Measurements from ENCODE around the gene NINL. TPM values are rescaled to one million over a fixed set of nuclear protein-coding genes. Genes with fewer than 3 reads are reported as not detected.

NINL gene
- total and polyA plus RNA-seq, 2 of the 4 experiments (the other 2 are of a cell fraction), result 3.0 to 10.4 TPM

GRCh38 chr20:25552977-25553376, 32.4 kb downstream of the NINL start:
- no TSS peak for BruUV-seq (replicated peaks)
- dilution Hi-C loops (cut with HindIII; ENCODE audit: low sequenced_read_pairs, unreplicated experiment) (no loop called here), in situ Hi-C loops (cut with MboI; ENCODE audit: low sequenced_read_pairs) (no loop called here), intact Hi-C loops (cut with micrococcal nuclease) (no loop called here)
- Histone ChIP-seq H3K18ac (ENCODE audit: low read depth, low read length) (no peak overlapping the region), H3K4ac (ENCODE audit: low read depth, low read length) (no peak overlapping the region), H3K14ac (replicated peaks; ENCODE audit: low read depth, low read length) (no peak overlapping the region), H3K9me3 (ENCODE audit: control insufficient read depth, insufficient read depth, low read length) (no peaks in the 10 kb centered on the region), H2BK15ac (ENCODE audit: low read depth, low read length) (no peak overlapping the region), H2AK5ac (ENCODE audit: low read depth, low read length) (no peak overlapping the region), H2AK9ac (replicated peaks; ENCODE audit: low read depth, low read length, poor library complexity) (no peak overlapping the region), H3K4me3 (ENCODE audit: insufficient read depth, low read depth, low read length) (no peak overlapping the region), H4K20me1 (ENCODE audit: insufficient read depth, low read length) (peaks cover 37% of the 10 kb centered on the region), H3K4me1 (ENCODE audit: control insufficient read depth, insufficient read depth, low read length) (peaks cover 24% of the 10 kb centered on the region), H3K79me1 (ENCODE audit: low read depth in 1 of 2, low read length in 2 of 2) (peaks cover 10 to 65% of the 10 kb centered on the region in 2 experiments; a peak in 3 of 4 replicates), H3K23ac (ENCODE audit: low read depth, low read length) (no peak overlapping the region), H3K9ac (ENCODE audit: low read depth, low read length) (no peak overlapping the region), H4K5ac (ENCODE audit: low read depth, low read length) (no peak overlapping the region), H2AFZ (replicated peaks; ENCODE audit: low read length, poor library complexity) (no peak overlapping the region), H3K4me2 (ENCODE audit: low read depth, low read length) (no peak overlapping the region), H3K27ac (ENCODE audit: insufficient read depth, low read length) (no peak overlapping the region), H2BK5ac (ENCODE audit: low read depth, low read length, poor library complexity, severe bottlenecking) (no peak overlapping the region), H4K8ac (ENCODE audit: low read depth in 2 of 2, low read length in 2 of 2) (no peak overlapping the region), H3K56ac (ENCODE audit: extremely low read depth, insufficient read depth, low read length) (no peak overlapping the region), H4K91ac (ENCODE audit: insufficient read depth, low read depth, low read length) (no peak overlapping the region), H3K36me3 (ENCODE audit: control insufficient read depth, insufficient read depth, low read length) (no peaks in the 10 kb centered on the region), H3K27me3 (ENCODE audit: control insufficient read depth, insufficient read depth, low read length) (no peaks in the 10 kb centered on the region), H2BK120ac (ENCODE audit: low read depth, low read length) (no peak overlapping the region), H2BK20ac (ENCODE audit: low read depth, low read length) (no peak overlapping the region), H3K9me1 (ENCODE audit: insufficient read depth, low read length) (peaks cover 32% of the 10 kb centered on the region)
- CTCF ChIA-PET, result interaction anchor here (1.1 to 1.3 kb wide), 2 partner anchors 8 to 13 kb away, joined by 3 read pairs; no protein-coding TSS in a partner anchor
- no CpG with 5 or more reads among the region's 5 CpGs for WGBS, 2 experiments (ENCODE audit: extremely low coverage in 2 of 2, insufficient read length in 1 of 2)
- POLR2A ChIA-PET (ENCODE audit: unreplicated experiment), result no interaction called here
- TF ChIP-seq POLR2A (IDR thresholded peaks at IDR 0.05; ENCODE audit: low read depth, low read length), result no peak
- no peak for TF ChIP-seq USF2 (IDR thresholded peaks at IDR 0.05; ENCODE audit: low read depth, low read length)
- no peak for TF ChIP-seq BHLHE40 (IDR thresholded peaks at IDR 0.05; ENCODE audit: low read depth, low read length)
- TF ChIP-seq CTCF (conservative IDR thresholded peaks at IDR 0.05; ENCODE audit: low read depth, low read length), result no peak
- TF ChIP-seq NFE2L2 (IDR thresholded peaks at IDR 0.05; ENCODE audit: low read depth, low read length), result no peak
- TF ChIP-seq CHD1 (IDR thresholded peaks at IDR 0.05; ENCODE audit: low read depth, low read length), result no peak
- no peak for TF ChIP-seq ELK1 (IDR thresholded peaks at IDR 0.05; ENCODE audit: borderline replicate concordance, low read depth, low read length)
- no peak for TF ChIP-seq MAFK (IDR thresholded peaks at IDR 0.05; ENCODE audit: low read depth, low read length)
- no peak for TF ChIP-seq RAD21 (IDR thresholded peaks at IDR 0.05; ENCODE audit: low read length)
- TF ChIP-seq MXI1 (IDR thresholded peaks at IDR 0.05; ENCODE audit: borderline replicate concordance, low read depth, low read length), result no peak
- no peak for TF ChIP-seq SMC3 (IDR thresholded peaks at IDR 0.05; ENCODE audit: low read depth, low read length)
- TF ChIP-seq FOS (IDR thresholded peaks at IDR 0.05; ENCODE audit: low read depth, low read length), result no peak
- no peak for TF ChIP-seq RCOR1 (IDR thresholded peaks at IDR 0.05; ENCODE audit: insufficient replicate concordance, low read length)
- TF ChIP-seq MAZ (IDR thresholded peaks at IDR 0.05; ENCODE audit: borderline replicate concordance, low read depth, low read length), result no peak
- TF ChIP-seq CEBPB (IDR thresholded peaks at IDR 0.05; ENCODE audit: low read depth, low read length), result no peak
- TF ChIP-seq RFX5 (IDR thresholded peaks at IDR 0.05; ENCODE audit: low read depth, low read length), result no peak
- no peak for DNase-seq
- ATAC-seq (ENCODE audit: low read depth), result no peak
